GM23248 (cell line): ENCODE measurements around the gene KRT13. TPM values are rescaled to one million over a fixed set of nuclear protein-coding genes. Genes with fewer than 3 reads are reported as not detected.

Source experiments
- DNase-seq: peaks from one replicate; pipeline ENCODE4 v3.0.0-alpha.2; 2015
- H2AFZ ChIP-seq: fragments of 200-600 bp; sonication (generic); 2 replicates; pipeline ENCODE4 v1.6.1; 2016; ENCODE audit warnings: antibody characterized with exemption
- H3F3A ChIP-seq: fragments of 200-600 bp; sonication (generic); 2 replicates; pipeline ENCODE4 v1.6.1; 2016; ENCODE audit warnings: mild to moderate bottlenecking, antibody characterized with exemption, mixed run types; ENCODE audit not compliant: insufficient read depth
- H3K27ac ChIP-seq: fragments of 200-600 bp; sonication (generic); 2 replicates; pipeline ENCODE4 v1.5.1; 2016; ENCODE audit warnings: mild to moderate bottlenecking
- H3K27me3 ChIP-seq: fragments of 200-600 bp; sonication (generic); replicated peaks from 2 replicates; pipeline ENCODE4 v1.6.1; 2016; ENCODE audit warnings: mild to moderate bottlenecking; ENCODE audit not compliant: insufficient read depth
- H3K36me3 ChIP-seq: fragments of 200-600 bp; sonication (generic); 2 replicates; pipeline ENCODE4 v1.6.1; 2016; ENCODE audit warnings: low read depth, mild to moderate bottlenecking
- H3K4me1 ChIP-seq: fragments of 200-600 bp; sonication (generic); 2 replicates; pipeline ENCODE4 v1.6.1; 2016; ENCODE audit warnings: mild to moderate bottlenecking; ENCODE audit not compliant: insufficient read depth
- H3K4me2 ChIP-seq: fragments of 200-600 bp; sonication (generic); one replicate; pipeline ENCODE4 v1.6.1; 2016; ENCODE audit warnings: mild to moderate bottlenecking; ENCODE audit not compliant: unreplicated experiment
- H3K4me3 ChIP-seq: fragments of 200-600 bp; sonication (generic); 2 replicates; pipeline ENCODE4 v1.5.1; 2016; ENCODE audit warnings: mild to moderate bottlenecking
- H3K79me2 ChIP-seq: fragments of 200-600 bp; sonication (generic); 2 replicates; pipeline ENCODE4 v1.6.1; 2016; ENCODE audit warnings: mild to moderate bottlenecking; ENCODE audit not compliant: insufficient read depth
- H3K9ac ChIP-seq: fragments of 200-600 bp; sonication (generic); 2 replicates; pipeline ENCODE4 v1.6.1; 2016; ENCODE audit warnings: mild to moderate bottlenecking
- H3K9me2 ChIP-seq: fragments of 200-600 bp; sonication (generic); 2 replicates; pipeline ENCODE4 v1.6.1; 2016; ENCODE audit warnings: mixed run types, mild to moderate bottlenecking, moderate library complexity; ENCODE audit not compliant: insufficient read depth
- H3K9me3 ChIP-seq: fragments of 200-600 bp; sonication (generic); one replicate; pipeline ENCODE4 v1.6.1; 2017; ENCODE audit warnings: low read depth
- H4K20me1 ChIP-seq: fragments of 200-600 bp; sonication (generic); 2 replicates; pipeline ENCODE4 v1.6.0; 2016; ENCODE audit not compliant: insufficient read depth
- EZH2 ChIP-seq: fragments of 200-600 bp; sonication (generic); IDR thresholded peaks from 2 replicates; pipeline ENCODE4 v1.6.1; 2018; ENCODE audit warnings: antibody characterized with exemption, mild to moderate bottlenecking; ENCODE audit not compliant: insufficient read depth, poor library complexity, severe bottlenecking
- EZH2phosphoT487 ChIP-seq: fragments of 200-600 bp; sonication (generic); IDR thresholded peaks from 2 replicates; pipeline ENCODE4 v1.6.1; 2018; ENCODE audit warnings: antibody characterized with exemption, moderate library complexity, mild to moderate bottlenecking, low read depth; ENCODE audit not compliant: insufficient read depth
- WGBS, 2 experiments: methylation state at CpG; one replicate each; pipeline ENCODE4 v1.1.6; 2015 to 2017; ENCODE audit warnings: low lambda C conversion rate in 2 of 2, low coverage in 1 of 2; ENCODE audit errors: missing lambda C conversion rate in 2 of 2; 5-methylcytosine and 5-hydroxymethylcytosine counted together
- in situ Hi-C: fragments of 300-500 bp; cut with MboI; formaldehyde crosslinking; loops from 2 replicates; pipeline ENCODE4 v1.15.0; 2020
- polyA plus RNA-seq: library from polyadenylated mRNA; unstranded; fragments of >200 nt; fragmentation: Nextera tagmentation; extraction: Ambion mirVana; gene quantifications from 2 replicates; pipeline ENCODE4 v1.2.1, GENCODE V29; 2016
- total RNA-seq: library from RNA; depleted of rRNA; stranded (reverse); fragments of >200 nt; shearing (Covaris generic); gene quantifications from 2 replicates; pipeline ENCODE4 v1.2.3, GENCODE V29; 2014

The KRT13 gene
- total and polyA plus RNA-seq, 2 experiments from 2014 or later, result not detected

- Histone ChIP-seq H3K4me1 (peaks cover 16% of the 10 kb centered on the region), H3K27ac (no peak overlapping the region), H4K20me1 (no peaks in the 10 kb centered on the region), H2AFZ (no peak overlapping the region), H3K79me2 (no peaks in the 10 kb centered on the region), H3K4me2 (no peak overlapping the region), H3K9ac (no peak overlapping the region), H3K27me3 (no peaks in the 10 kb centered on the region), H3K9me2 (no peaks in the 10 kb centered on the region), H3K9me3 (no peaks in the 10 kb centered on the region), H3K36me3 (no peaks in the 10 kb centered on the region), H3K4me3 (no peak overlapping the region), H3F3A (peaks cover 10% of the 10 kb centered on the region; the same call in 1 of the 2 replicates)
- WGBS, 2 experiments, result 53 to 55% methylated on average over 5 of the region's 5 CpGs
- TF ChIP-seq EZH2phosphoT487 (no peak), EZH2 (no peak)
- in situ Hi-C loops, result no loop called here
- DNase-seq, result peak; percentile 39
Observed at GRCh38 chr17:41551365-41551764, 46.0 kb upstream of the KRT13 start.

GRCh38 chr17:41549596-41550039 lies 44.2 kb upstream of the KRT13 start:
- no peak for DNase-seq
- no peak overlapping the region for H3K27ac ChIP-seq

GRCh38 chr17:41548844-41549595 lies 43.6 kb upstream of the KRT13 start:
- in situ Hi-C loops, result no loop called here
- Histone ChIP-seq H3K79me2 (no peaks in the 10 kb centered on the region), H3K4me3 (no peak overlapping the region), H3K27ac (peak overlapping the region; percentile 71), H4K20me1 (no peaks in the 10 kb centered on the region), H3K36me3 (no peaks in the 10 kb centered on the region), H3F3A (peaks cover 7% of the 10 kb centered on the region; the same call in 1 of the 2 replicates), H3K4me1 (peaks cover 16% of the 10 kb centered on the region), H3K27me3 (no peaks in the 10 kb centered on the region), H3K4me2 (peak overlapping the region; percentile 20), H2AFZ (peak overlapping the region; percentile 75), H3K9me2 (no peaks in the 10 kb centered on the region), H3K9ac (peak overlapping the region; percentile 30), H3K9me3 (no peaks in the 10 kb centered on the region)
- DNase-seq, result peak; percentile 95
- TF ChIP-seq EZH2phosphoT487 (no peak), EZH2 (no peak)
- 15 to 19% methylated on average over 19 to 25 of the region's 25 CpGs for WGBS, 2 experiments

More at GRCh38 chr17:41549596-41550039, 44.2 kb upstream of the KRT13 start:
- Histone ChIP-seq H3K9ac (no peak overlapping the region), H3K4me3 (no peak overlapping the region), H3K36me3 (no peaks in the 10 kb centered on the region), H3K4me2 (no peak overlapping the region), H2AFZ (no peak overlapping the region; the same call in 1 of the 2 replicates), H3K4me1 (peaks cover 16% of the 10 kb centered on the region), H4K20me1 (no peaks in the 10 kb centered on the region), H3K27me3 (no peaks in the 10 kb centered on the region), H3K9me3 (no peaks in the 10 kb centered on the region), H3K9me2 (no peaks in the 10 kb centered on the region), H3F3A (peaks cover 7% of the 10 kb centered on the region; the same call in 1 of the 2 replicates), H3K79me2 (no peaks in the 10 kb centered on the region)
- WGBS, 2 experiments, result 81 to 85% methylated on average over 8 of the region's 8 CpGs
- in situ Hi-C loops, result no loop called here
- TF ChIP-seq EZH2 (no peak), EZH2phosphoT487 (no peak)

- H3F3A ChIP-seq, result peaks cover 7% of the 10 kb centered on the region; the same call in 1 of the 2 replicates
- no peaks in the 10 kb centered on the region for H3K27me3 ChIP-seq
- peak overlapping the region; percentile 24; the same call in 1 of the 2 replicates for H2AFZ ChIP-seq
- in situ Hi-C loops, result no loop called here
- no peak overlapping the region for H3K4me3 ChIP-seq
- H3K36me3 ChIP-seq, result no peaks in the 10 kb centered on the region
- peak overlapping the region; percentile 71 for H3K27ac ChIP-seq
- peak; percentile 100 for DNase-seq
- peak overlapping the region; percentile 31 for H3K9ac ChIP-seq
- WGBS, 2 experiments, result 37 to 39% methylated on average over 23 of the region's 23 CpGs
- H3K4me1 ChIP-seq, result peaks cover 16% of the 10 kb centered on the region
- peak overlapping the region; percentile 18 for H3K4me2 ChIP-seq
- H3K9me2 ChIP-seq, result no peaks in the 10 kb centered on the region
- no peaks in the 10 kb centered on the region for H3K79me2 ChIP-seq
- no peaks in the 10 kb centered on the region for H3K9me3 ChIP-seq
- no peaks in the 10 kb centered on the region for H4K20me1 ChIP-seq
- no peak for TF ChIP-seq EZH2phosphoT487
- no peak for TF ChIP-seq EZH2
Observed at GRCh38 chr17:41547921-41548843, 42.8 kb upstream of the KRT13 start.
